ENCODE results near the gene KCNH2. TPM values are rescaled to one million over a fixed set of nuclear protein-coding genes. Genes with fewer than 3 reads are reported as not detected.

The KCNH2 gene
- polyA plus RNA-seq, 4 donors = 9.8 to 17.5 (median 15.7) TPM

DNA sequence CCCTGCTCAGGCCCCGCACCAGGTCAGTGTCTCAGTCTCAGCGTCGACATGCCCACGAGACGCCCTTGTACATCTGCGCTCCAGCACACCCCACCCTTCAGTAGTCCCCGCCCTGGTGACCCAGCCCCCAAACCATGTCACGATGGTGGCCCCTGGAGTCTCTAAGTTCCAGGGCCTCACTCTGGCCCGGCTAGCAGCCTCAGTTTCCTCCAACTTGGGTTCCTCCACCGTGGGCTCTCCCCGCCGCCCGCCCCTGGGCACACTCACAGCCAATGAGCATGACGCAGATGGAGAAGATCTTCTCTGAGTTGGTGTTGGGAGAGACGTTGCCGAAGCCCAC, 27.0 kb downstream of the KCNH2 start:
- no peak for DNase-seq (ENCODE audit: low read depth in 4 of 4, low spot score in 3 of 4)

DNA sequence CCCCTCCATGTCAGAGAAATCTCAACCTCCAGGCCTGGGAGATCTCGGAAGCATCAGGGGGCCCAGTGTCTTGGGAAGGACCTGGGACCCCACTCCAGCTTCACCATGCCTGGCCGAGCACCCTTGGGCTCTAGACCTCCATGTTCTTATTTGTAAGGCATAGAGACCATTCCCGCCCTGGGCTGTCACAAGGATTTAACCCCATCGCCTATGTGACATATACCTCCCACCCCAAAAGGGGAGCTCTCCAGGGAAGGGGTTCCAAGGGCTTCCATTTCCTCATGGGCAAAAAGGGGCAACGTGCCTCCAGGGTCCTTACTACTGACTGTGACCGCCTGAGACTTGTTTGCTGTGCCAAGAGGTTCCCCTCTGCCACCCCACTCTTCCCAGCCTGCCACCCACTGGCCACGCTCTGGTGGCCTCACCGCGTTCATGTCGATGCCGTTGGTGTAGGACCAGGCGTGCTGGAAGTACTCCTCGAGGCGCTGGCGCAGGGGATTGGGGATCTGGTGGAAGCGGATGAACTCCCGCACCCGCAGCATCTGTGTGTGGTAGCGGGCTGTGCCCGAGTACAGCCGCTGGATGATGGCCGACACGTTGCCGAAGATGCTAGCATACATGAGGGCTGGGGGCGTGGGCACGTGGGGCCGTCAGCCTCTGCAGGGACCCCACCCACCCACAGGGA, 27.5 kb downstream of the KCNH2 start:
- no peak for DNase-seq (ENCODE audit: low read depth in 4 of 4, low spot score in 3 of 4)

DNA sequence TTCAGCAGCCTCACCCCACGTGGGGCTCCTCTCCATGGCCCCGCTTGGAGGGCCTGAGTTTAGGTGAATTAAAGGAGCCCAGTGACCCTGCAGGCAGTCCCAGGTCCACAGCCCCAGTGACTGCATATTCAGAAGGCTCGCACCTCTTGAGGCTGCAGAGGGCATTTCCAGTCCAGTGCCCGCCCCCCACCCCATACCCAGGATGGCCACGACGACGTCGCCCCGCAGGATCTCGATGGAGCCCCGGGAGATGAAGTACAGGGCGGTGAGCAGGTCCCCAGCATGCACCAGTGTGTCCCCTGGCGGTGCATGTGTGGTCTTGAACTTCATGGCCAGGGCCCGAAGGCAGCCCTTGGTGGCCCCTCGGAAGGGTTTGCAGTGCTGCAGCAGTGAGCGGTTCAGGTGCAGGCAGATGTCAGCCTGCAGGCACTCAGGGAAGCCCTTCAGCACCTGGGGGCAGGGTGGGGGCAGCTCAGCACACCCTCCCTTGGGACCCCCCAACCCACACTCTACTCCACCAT, 28.1 kb downstream of the KCNH2 start:
- no peak for DNase-seq (ENCODE audit: low read depth in 4 of 4, low spot score in 3 of 4)

DNA sequence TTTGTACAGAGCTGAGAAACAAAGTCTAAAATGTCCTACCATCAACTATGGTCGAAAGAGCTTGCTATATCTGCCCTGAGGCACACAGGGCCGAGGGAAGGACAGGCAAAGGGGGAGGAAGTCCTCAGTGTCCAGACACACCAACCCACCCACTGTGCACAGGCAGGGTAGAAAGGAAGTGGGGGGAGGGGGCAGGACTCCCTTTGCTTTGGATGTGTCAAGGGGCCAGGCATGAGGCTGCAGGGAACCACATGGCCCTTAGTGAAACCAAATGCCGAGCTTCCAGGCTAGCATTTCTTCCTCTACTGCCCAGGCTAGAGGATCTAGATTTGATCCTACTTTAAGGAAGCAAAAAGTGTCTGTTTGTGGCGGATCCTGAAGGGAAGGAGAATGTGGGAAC, 28.6 kb downstream of the KCNH2 start:
- no peak for DNase-seq (ENCODE audit: low read depth in 4 of 4, low spot score in 3 of 4)

DNA sequence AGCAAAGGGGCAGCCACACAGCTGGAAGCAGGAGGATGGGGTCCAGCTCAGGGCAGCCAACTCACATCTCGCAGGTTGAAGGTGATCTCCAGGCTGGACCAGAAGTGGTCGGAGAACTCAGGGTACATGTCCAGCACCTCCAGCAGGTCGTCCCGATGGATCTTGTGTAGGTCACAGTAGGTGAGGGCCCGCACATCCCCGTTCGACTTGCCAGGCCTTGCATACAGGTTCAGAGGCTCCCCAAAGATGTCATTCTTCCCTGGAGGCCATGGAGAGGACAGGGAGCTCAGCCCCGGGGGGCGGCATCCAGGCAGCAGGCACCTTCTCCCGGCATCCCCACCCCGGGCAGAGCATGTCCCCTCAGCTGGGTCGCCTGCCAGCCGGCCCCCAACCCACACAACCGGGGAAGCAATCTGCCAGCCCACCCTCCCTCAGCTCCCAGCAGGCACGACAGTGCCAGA, 29.3 kb downstream of the KCNH2 start:
- no peak for DNase-seq (ENCODE audit: low read depth in 4 of 4, low spot score in 3 of 4)

DNA sequence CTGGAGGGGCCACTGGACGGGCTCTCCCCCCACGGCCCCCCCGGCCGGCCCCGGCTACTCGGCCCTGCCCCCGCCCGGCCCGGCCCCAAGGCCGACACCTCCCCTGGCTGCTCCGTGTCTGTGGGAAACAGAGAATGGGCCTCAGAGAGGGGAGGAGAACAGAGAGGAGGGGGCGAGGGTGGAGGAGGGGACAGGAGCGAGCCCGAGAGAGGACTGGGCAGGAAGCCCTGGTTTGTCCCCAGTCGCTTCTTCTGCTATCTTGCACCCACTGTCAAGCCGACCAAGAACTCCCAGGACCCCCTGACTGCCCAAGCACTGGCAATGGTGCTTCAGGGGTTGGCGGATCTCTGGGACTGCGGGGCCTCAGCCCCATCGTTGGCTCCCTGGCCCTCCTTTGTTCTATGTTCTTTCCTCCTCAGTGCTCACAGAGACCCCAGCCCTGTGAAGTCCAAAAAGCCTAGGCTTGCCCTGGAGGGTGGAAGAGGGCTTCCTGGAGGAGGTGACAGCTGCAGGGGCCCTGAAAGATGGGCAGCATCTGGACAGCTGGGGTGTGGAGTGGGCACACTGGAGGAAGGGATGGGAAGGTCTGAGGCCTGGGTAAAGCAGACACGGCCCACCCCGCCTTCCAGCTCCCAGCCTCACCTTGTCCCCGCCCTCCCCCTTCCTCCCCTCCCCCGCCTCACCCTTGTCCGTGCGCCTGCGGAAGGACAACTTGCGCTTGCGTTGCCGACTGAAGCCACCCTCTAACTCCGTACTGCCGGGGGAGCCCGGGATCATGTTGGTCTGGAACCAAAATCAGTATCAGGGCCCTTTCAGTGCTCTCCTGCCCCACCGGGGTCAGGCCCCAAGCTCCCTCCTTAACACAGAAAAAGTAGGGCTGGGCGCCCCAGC, 30.1 kb downstream of the KCNH2 start:
- no peak for DNase-seq (ENCODE audit: low read depth in 4 of 4, low spot score in 3 of 4)

DNA sequence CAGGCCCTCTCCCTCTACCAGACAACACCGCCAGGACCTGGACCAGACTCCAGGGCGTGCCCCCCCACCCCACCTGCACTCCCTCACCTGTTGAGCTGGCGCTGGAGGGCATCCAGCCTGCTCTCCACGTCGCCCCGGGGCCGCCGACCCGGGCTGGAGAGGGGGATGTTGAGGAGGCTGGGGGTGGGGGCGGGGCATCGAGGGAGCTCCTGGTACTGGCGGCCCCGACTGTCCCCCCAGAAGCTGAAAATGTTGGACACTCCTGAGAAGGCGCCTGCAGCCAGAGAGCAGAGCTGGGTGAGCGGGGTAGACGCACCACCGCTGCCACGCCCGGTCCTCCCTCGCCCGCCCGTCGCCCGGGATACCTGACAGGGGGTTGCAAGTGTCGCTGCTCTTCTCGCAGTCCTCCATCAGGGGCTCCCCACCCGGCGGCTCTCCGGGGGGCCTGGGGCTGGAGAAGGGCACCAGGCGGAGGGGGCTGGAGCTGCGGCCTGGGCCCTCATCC, 30.8 kb downstream of the KCNH2 start:
- DNase-seq (ENCODE audit: low read depth in 4 of 4, low spot score in 3 of 4) = no peak

DNA sequence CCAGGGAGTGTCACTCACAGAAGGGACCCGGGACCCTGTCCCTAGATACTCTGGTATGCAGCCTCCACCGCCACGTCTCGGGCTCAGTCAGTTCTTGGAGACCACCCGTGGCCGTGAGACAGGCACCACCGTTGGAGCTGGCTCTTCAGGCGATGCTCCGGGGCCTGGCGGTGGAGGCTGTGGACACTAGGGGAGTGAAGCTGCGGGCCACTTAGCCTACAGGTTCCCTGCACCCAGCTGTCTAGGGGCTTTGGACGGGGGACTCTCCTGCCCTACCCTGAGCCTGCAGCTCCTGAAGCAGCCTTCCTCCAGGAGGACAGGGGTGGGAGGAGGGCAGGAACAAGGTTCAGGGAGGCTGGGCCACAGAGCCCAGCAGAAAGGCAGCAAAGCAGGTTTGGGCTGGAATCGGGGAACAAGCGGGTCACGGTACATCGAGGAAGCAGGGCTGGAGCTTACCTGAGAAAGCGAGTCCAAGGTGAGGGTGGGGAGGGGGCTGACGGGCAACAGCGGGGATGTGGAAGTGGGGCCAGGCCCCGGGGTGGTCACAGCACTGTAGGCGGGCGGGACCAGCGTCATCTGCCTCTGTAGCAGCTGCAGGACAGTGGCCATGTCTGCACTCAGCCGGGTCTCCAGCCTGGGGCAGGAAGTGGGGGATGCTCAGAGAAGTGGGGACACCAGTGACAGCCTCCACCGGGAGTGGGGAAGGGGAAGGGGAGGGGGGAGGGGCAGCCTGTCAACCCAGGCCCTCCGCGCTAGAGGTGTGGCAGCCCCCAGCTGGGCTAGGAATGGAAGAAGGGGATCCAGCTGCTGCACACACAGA, 31.5 kb downstream of the KCNH2 start:
- DNase-seq (ENCODE audit: low read depth in 4 of 4, low spot score in 3 of 4) = no peak

DNA sequence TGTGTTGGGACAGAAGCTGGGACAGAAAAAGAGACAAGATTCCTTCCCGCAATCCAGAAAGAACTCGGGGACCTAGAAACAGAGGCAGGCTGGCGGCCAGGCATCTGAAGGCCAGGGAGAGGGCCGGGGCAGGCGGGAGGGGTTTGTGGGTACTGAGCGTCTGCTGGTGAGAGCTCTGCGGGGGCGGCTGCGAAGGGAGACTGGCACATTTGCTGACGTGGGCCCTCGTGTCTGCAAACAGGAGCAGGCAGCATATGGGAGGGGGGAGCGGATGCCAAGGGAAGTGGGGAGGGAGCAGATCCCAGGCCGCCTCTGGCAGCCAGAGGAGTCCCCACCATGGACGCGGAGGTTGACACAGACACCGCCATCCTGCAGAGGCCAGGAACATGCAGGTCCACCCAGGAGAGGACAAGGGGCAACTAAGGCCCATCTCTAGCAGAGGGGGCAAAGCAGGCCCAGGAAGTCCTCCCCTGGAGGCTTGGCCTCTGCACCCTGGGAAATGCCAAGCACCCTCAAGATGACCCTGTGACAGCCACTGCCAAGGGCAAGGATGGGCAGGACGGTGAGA, 32.2 kb downstream of the KCNH2 start:
- no peak for DNase-seq (ENCODE audit: low read depth in 4 of 4, low spot score in 3 of 4)

DNA sequence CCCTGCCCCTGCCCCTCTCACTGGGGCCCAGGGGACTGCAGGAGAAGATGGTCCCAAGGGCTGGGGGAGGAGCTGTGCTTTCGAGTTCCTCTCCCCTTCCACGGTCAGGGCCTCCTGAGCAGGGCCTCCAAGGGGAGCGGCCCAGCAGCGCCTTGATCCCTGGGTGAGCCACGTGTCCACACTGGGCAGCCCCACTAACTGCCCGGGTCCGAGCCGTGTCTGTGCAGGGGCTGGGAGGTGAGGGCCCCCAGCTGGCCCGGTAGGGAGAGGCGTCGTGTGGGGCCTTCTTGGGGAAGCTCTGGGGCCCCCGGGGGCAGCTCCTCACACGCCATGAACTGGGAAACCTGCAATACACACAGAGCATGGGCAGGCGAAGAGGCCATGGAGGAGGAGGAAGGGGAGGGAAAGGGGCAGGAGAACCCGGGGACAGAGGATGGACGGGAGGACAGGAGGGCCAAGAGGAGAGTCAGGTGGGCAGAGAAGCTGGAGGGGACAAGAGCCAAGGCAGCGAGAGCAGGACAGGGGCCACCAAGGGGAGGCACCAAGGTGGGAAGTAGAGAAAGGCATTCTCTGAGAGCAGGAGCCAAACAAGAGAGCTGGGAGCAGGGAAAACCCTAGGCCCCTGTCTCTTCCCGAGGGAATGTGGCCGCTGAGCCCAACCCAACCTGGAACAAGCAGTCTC, 32.8 kb downstream of the KCNH2 start:
- DNase-seq (ENCODE audit: low read depth in 4 of 4, low spot score in 3 of 4) = no peak

DNA sequence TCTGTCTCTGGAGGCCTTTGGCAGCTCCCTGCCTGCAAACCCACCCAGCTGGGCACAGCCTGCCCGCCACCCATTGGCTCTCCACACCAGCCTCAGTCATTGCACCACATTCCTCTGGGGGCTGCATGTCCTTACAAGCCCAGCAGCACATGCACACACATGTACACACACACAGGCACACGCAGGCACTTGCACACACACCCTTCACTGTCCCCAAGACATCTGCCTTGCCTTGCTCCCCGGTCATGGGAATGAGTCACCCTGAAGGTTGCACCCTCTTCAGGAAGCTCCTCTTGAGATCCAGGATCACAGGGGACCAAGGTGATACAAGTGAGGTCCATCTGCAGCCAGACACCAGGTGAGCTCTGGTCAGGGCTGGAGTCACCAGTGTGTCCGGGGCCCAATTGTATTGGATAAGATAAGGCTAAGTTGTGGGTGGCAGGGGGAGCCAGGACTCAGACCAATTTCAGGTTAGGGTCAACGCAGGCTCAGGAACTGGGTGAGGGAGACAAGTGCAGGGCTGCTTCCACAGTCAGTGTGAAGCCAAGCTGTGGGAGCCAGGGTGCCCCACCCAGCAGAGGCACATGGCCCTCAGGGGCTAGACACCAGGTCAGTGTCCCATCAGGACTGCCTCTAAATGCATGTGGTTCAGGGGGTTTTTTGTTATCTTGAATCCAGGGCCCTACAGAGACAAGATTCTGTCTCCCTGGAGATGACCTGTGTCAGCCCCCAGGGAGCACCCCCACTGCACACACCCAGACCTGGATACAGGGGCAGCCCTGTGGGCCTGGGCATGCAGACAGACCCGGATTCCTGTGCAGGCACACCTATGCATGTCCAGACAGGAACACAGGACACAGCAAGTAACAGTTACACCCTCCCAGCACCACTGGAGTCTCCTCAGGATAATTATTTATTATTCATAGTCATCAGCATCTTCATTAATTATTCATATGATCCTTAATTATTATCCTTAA, 33.8 kb downstream of the KCNH2 start:
- no peak for DNase-seq (ENCODE audit: low read depth in 4 of 4, low spot score in 3 of 4)

DNA sequence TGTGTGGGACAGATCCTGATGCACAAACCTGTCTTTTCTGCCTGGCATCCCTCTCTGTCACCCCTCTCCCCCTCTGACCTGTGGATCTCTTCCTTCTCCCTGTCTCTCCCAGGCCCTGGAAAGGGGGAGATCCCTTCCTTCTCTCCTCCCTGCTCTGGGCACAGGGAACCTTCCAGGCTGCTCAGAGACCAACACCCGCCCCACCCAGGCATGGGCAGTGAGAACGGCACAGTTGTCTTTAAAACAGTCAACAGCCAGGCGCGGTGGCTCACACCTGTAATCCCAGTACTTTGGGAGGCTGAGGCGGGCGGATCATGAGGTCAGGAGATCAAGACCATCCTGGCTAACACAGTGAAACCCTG, 34.7 kb downstream of the KCNH2 start:
- DNase-seq (ENCODE audit: low read depth in 4 of 4, low spot score in 3 of 4) = no peak

DNA sequence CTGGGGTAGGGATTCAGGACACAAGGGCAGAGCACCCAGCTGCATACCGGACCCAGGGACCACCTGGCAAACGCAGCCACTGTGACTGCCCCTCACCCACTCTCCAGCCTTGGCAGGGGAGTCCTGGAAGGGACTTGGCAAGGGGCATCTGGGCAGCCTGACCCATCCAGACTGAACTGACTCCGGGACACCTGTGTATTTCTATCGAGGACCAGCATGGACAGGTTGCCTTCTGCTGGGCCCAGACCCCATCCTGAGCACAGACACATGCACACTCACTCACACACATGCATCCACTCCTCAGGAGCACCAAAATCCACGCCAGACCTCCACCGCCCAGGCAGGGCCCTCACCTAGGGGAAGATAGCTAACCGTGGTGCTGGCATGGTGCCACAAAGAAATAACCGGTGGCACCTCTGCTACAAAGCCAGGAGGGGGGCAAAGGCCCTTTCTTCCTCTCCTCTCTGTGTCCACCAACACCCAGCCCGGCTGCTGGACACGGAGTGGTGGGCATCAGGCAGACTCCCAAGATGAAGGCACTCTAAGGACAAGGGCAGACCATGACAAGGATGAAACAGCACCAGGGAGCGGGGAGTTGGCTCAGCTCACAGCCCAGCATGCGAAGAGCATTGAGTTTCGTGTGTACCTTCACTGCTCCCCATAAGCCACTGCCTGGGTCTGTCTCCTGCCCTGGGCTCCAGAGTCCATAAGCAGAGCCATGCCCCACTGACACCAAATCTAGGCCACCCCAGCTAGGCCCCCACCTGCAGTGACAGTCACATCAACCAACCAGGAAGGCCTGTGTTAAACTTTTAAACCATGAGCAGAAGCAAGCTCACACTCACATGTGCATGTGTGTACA, 35.3 kb downstream of the KCNH2 start:
- no peak for DNase-seq (ENCODE audit: low read depth in 4 of 4, low spot score in 3 of 4)

DNA sequence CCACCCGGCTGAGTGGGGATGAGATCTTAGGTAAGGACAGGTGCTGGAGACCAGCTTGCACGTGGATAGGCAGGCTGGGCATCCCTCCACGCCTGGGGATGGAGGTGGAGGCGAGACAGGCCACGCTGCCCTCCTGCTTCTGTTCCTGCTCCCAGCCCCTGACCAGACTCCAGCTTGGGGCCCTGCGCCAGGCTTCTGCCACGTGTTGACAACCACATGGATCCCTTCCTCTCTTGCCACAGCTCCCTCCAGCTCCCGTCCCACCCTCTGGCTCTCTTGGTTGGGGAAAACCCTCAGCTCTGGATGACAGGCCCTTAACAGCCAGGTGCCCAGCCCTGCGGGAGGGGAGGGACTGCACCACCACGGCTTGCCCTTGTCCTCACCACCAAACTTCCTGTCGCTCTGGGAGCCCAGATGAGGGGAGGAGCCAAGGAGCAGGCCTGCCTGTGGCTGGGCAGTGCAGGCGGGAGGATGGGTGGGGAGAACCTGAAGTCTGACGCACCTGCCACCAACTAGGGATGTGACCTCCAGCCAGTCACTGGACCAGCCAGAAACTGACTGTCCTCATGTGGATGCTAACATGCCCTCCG, 36.0 kb downstream of the KCNH2 start:
- no peak for DNase-seq (ENCODE audit: low read depth in 4 of 4, low spot score in 3 of 4)

DNA sequence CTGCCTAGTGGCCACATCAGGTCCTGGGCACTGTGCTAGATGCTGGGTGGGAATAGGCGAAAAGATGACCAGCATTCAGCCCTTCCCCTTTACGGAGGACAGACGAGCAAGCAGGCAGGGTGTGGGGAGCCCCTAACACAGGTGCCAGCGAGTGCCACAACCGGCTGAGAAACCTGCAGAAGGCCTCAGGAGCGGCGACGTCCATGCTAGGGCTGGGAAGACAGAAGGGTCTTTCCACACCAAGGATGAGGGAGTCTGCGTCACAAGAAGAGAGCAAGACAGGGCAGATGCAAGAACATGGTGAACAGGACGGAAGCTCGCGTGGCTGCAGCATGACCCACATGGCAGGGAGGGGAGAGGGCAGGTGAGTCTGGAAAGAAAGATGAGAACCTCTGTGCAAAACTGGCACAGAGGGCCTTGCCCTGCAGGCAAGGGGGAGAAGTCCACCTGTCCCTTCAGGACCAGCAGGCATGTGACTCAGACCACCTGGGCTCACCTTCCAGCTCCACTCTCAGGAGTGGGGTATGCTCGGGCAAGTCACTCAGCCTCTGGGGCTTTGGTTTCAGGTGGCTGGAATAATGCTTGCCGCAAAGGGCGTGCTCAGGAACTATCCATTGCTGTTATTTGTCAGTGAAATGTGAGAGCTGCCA, 36.6 kb downstream of the KCNH2 start:
- DNase-seq (ENCODE audit: low read depth in 4 of 4, low spot score in 3 of 4) = no peak

DNA sequence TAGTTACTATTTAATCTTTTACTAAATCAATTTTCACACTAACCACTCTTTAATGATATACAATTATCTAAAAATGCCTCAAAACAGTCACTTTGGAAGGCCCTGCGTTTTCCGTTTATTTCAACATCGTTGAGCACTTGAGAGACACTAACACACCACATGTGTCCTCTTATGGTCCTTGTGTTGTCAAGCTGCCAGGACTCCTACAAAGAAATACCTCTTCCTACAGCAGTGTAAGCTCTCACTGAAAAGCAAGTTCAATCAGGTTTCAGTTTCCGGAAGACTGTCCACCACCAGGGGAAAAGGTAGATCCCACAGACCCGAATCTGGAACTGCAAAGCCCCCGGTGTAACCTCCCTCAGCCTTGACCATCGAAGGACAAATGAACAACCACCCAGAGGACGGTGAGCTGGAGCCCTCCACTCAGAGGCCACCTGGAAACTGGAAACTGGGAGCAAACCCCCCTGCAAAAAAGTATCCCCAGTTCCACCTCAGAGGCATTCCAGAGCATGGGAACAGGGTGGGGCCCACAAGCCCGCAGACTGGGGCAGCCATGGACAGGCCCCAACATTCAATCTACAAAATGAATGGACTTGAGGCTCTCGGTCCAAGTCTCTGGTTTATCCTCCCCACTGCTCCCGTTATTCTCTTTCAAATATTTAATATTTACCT, 37.6 kb downstream of the KCNH2 start:
- DNase-seq (ENCODE audit: low read depth in 4 of 4, low spot score in 3 of 4) = no peak
